Keratinocyte (primary cell): ENCODE measurements around the gene FGD4. TPM values are rescaled to one million over a fixed set of nuclear protein-coding genes. Genes with fewer than 3 reads are reported as not detected.
A peak's percentile ranks its signal among the peaks of the same experiment; 100 is the strongest.

ENCODE experiments used
- DNase-seq: peaks from one replicate; pipeline ENCODE4 v3.0.0-alpha.2; 2011; ENCODE audit warnings: low read depth, missing footprints, low spot score
- FAIRE-seq: peaks from 2 replicates; lab custom pipeline; 2011; peaks lifted over from hg19 to GRCh38; lab: Jason Lieb, UNC
- H2AFZ ChIP-seq: 2 replicates; pipeline ENCODE4 v1.6.0; 2012; ENCODE audit warnings: low read length, control low read depth, inconsistent platforms; ENCODE audit not compliant: control insufficient read depth
- H3K27ac ChIP-seq: 2 replicates; pipeline ENCODE4 v1.5.1; 2011; ENCODE audit warnings: low read length; ENCODE audit not compliant: control insufficient read depth, insufficient read depth
- H3K27me3 ChIP-seq: 3 replicates; pipeline ENCODE4 v1.6.0; 2011; ENCODE audit warnings: low read length; ENCODE audit not compliant: control insufficient read depth, insufficient read depth; ENCODE audit errors: extremely low read depth
- H3K36me3 ChIP-seq, 2 experiments: 2 replicates in 1 of 2; 3 replicates in 1 of 2; pipeline ENCODE4 v1.5.1; 2011; ENCODE audit warnings: low read length in 2 of 2, mild to moderate bottlenecking in 1 of 2; ENCODE audit not compliant: control insufficient read depth in 2 of 2, insufficient read depth in 2 of 2; ENCODE audit errors: extremely low read depth in 1 of 2
- H3K4me1 ChIP-seq: 3 replicates; pipeline ENCODE4 v1.5.1; 2011; ENCODE audit warnings: low read length; ENCODE audit not compliant: control insufficient read depth, insufficient read depth; ENCODE audit errors: extremely low read depth
- H3K4me2 ChIP-seq: 3 replicates; pipeline ENCODE4 v1.6.0; 2011; ENCODE audit warnings: low read depth, low read length; ENCODE audit not compliant: control insufficient read depth, insufficient read depth; ENCODE audit errors: extremely low read depth
- H3K4me3 ChIP-seq, 3 experiments: fragments of 200-600 bp in 1 of 3; sonication (generic) in 1 of 3; 2 replicates in 2 of 3; 3 replicates in 1 of 3; pipeline ENCODE4 v1.5.1; 2011 to 2016; ENCODE audit warnings: low read length in 3 of 3, mild to moderate bottlenecking in 3 of 3, control low read depth in 2 of 3, inconsistent platforms in 1 of 3, low read depth in 1 of 3, mixed read lengths in 1 of 3, mixed run types in 1 of 3, moderate library complexity in 1 of 3; ENCODE audit not compliant: control insufficient read depth in 2 of 3, insufficient read depth in 2 of 3; ENCODE audit errors: extremely low read depth in 1 of 3
- H3K79me2 ChIP-seq: 2 replicates; pipeline ENCODE4 v1.6.0; 2012; ENCODE audit warnings: low read length; ENCODE audit not compliant: control insufficient read depth, insufficient read depth
- H3K9ac ChIP-seq: 3 replicates; pipeline ENCODE4 v1.6.0; 2011; ENCODE audit warnings: low read length; ENCODE audit not compliant: control insufficient read depth, insufficient read depth; ENCODE audit errors: extremely low read depth
- H3K9me1 ChIP-seq: 3 replicates; pipeline ENCODE4 v1.6.0; 2011; ENCODE audit warnings: low read length; ENCODE audit not compliant: control insufficient read depth, insufficient read depth; ENCODE audit errors: extremely low read depth
- H3K9me3 ChIP-seq: 2 replicates; pipeline ENCODE4 v1.5.1; 2012; ENCODE audit warnings: low read depth, low read length; ENCODE audit not compliant: control insufficient read depth
- H4K20me1 ChIP-seq: 3 replicates; pipeline ENCODE4 v1.6.0; 2011; ENCODE audit warnings: low read length; ENCODE audit not compliant: control insufficient read depth, insufficient read depth; ENCODE audit errors: extremely low read depth
- EZH2 ChIP-seq: IDR thresholded peaks from one replicate; pipeline ENCODE4 v1.6.1; 2012; ENCODE audit warnings: inconsistent platforms, mild to moderate bottlenecking, low read length, moderate library complexity
- dilution Hi-C: fragments of 300-500 bp; cut with MboI; formaldehyde crosslinking; loops from one replicate; pipeline ENCODE4 v1.7.0; 2020; ENCODE audit warnings: low sequenced_read_pairs; ENCODE audit not compliant: extremely low pct_ligation_motif_present
- polyA plus RNA-seq, 5 experiments: library from polyadenylated mRNA; depleted of rRNA in 3 of 5; stranded (reverse) in 3 of 5; stranded (forward) in 1 of 5; unstranded in 1 of 5; fragments of >200 nt; gene quantifications; 1 replicate in 1 of 5; 2 replicates in 3 of 5; 3 replicates in 1 of 5; pipeline versions ENCODE4 v1.2.1 to v1.2.3, GENCODE V29; 2011 to 2012; ENCODE audit warnings: missing spikeins in 2 of 5, low read depth in 1 of 5, low replicate concordance in 1 of 5
- TF ChIP-seq, protein P1 (sequence below), 3 experiments: IDR thresholded peaks in 1 of 3; conservative IDR thresholded peaks in 1 of 3; optimal IDR thresholded peaks in 1 of 3; 2 replicates in 2 of 3; 3 replicates in 1 of 3; pipeline versions ENCODE3 to v1.5.1; 2011; ENCODE audit warnings: low read length in 3 of 3, mild to moderate bottlenecking in 3 of 3, moderate library complexity in 2 of 3, control low read depth in 1 of 3, inconsistent platforms in 1 of 3; ENCODE audit not compliant: insufficient read depth in 2 of 3; ENCODE audit errors: extremely low read depth in 1 of 3

Gene FGD4
- polyA plus RNA-seq, 1 donor (not counting 4 experiments of a cell fraction or from before 2014, with no cell fraction given) = 10.5 TPM

DNA sequence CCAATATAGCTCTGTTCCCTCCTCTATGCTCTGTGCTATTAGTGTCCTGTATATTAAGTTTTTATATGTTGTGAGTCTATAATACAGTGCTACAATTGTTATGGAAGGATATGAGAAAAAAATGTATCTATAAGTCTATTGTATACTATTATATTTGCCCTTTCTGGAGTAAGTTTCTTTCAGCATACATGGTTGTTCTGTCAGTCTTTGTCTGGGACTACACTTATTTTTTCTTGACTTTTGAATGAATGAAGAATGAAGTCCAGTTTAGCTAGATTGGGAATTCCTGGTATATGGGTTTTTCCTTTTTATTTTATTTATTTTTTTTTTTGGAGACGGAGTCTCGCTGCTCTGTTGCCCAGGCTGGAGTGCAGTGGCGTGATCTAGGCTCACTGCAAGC lies 203.7 kb downstream of the FGD4 start:
- Histone ChIP-seq H3K27ac (no peak overlapping the region), H3K9ac (no peak overlapping the region), H3K9me3 (no peaks in the 10 kb centered on the region), H4K20me1 (no peaks in the 10 kb centered on the region), H2AFZ (no peak overlapping the region), H3K4me2 (no peak overlapping the region), H3K4me1 (peaks cover 14% of the 10 kb centered on the region), H3K36me3 (peaks cover 8 to 13% of the 10 kb centered on the region in 2 experiments), H3K79me2 (no peaks in the 10 kb centered on the region), H3K9me1 (no peaks in the 10 kb centered on the region), H3K4me3 (no peak overlapping the region), H3K27me3 (no peaks in the 10 kb centered on the region)
- dilution Hi-C loops = no loop called here
- no peak for TF ChIP-seq EZH2
- TF ChIP-seq, protein P1, sequence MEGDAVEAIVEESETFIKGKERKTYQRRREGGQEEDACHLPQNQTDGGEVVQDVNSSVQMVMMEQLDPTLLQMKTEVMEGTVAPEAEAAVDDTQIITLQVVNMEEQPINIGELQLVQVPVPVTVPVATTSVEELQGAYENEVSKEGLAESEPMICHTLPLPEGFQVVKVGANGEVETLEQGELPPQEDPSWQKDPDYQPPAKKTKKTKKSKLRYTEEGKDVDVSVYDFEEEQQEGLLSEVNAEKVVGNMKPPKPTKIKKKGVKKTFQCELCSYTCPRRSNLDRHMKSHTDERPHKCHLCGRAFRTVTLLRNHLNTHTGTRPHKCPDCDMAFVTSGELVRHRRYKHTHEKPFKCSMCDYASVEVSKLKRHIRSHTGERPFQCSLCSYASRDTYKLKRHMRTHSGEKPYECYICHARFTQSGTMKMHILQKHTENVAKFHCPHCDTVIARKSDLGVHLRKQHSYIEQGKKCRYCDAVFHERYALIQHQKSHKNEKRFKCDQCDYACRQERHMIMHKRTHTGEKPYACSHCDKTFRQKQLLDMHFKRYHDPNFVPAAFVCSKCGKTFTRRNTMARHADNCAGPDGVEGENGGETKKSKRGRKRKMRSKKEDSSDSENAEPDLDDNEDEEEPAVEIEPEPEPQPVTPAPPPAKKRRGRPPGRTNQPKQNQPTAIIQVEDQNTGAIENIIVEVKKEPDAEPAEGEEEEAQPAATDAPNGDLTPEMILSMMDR (optimal IDR thresholded peaks at IDR 0.05 in 1 of 3, IDR thresholded peaks at IDR 0.05 in 1 of 3, conservative IDR thresholded peaks at IDR 0.05 in 1 of 3; ENCODE audit: extremely low read depth in 1 of 3, insufficient read depth in 2 of 3, low read length in 3 of 3) = no peak
- DNase-seq (no peak), FAIRE-seq (no peak)

DNA sequence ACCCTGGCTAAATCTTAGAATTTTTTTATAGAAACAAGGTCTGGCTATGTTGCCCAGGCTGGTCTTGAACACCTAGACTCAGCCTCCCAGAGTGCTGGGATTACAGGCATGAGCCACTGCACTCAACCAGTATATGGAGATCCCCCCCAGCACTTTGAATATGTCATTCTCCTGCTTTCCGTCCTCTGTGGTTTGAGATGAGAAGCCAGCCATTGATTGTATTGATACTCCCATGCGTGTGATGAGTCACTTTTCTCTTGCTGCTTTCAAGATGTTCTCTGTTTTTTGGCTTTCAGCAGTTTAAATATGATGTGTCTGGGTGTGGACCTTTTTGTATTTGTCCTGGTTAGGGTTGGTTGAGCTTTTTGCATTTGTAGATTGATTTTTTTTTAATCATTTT lies 204.5 kb downstream of the FGD4 start:
- H2AFZ ChIP-seq = no peak overlapping the region
- no peak overlapping the region for H3K9ac ChIP-seq
- H4K20me1 ChIP-seq = no peaks in the 10 kb centered on the region
- DNase-seq (peak; percentile 38), FAIRE-seq (peak; percentile 83)
- H3K27me3 ChIP-seq = no peaks in the 10 kb centered on the region
- H3K36me3 ChIP-seq = peaks cover 8 to 13% of the 10 kb centered on the region in 2 experiments
- no peak overlapping the region for H3K4me2 ChIP-seq
- no peaks in the 10 kb centered on the region for H3K9me1 ChIP-seq
- TF ChIP-seq, protein P1 (optimal IDR thresholded peaks at IDR 0.05 in 1 of 3, IDR thresholded peaks at IDR 0.05 in 1 of 3, conservative IDR thresholded peaks at IDR 0.05 in 1 of 3; ENCODE audit: extremely low read depth in 1 of 3, insufficient read depth in 2 of 3, low read length in 3 of 3) = no peak
- no peak for TF ChIP-seq EZH2
- no peaks in the 10 kb centered on the region for H3K9me3 ChIP-seq
- dilution Hi-C loops = no loop called here
- no peak overlapping the region for H3K4me3 ChIP-seq
- peaks cover 14% of the 10 kb centered on the region for H3K4me1 ChIP-seq
- H3K79me2 ChIP-seq = no peaks in the 10 kb centered on the region
- H3K27ac ChIP-seq = peak overlapping the region; percentile 48
